HG03108 (cell line): Measurements from ENCODE around the gene RAB14.

Source experiments
- ATAC-seq: cut with Tn5 transposase; IDR thresholded peaks from one replicate; pipeline ENCODE4 v1.9.1; 2021; ENCODE audit warnings: moderate library complexity; ENCODE audit not compliant: unreplicated experiment

The RAB14 gene

GRCh38 chr9:121220996-121221663, 19.5 kb upstream of the RAB14 start:
- no peak for ATAC-seq

- ATAC-seq: no peak
Measured at GRCh38 chr9:121219530-121219929, 17.9 kb upstream of the RAB14 start.

GRCh38 chr9:121218357-121219027, 16.8 kb upstream of the RAB14 start:
- ATAC-seq: no peak

DNA sequence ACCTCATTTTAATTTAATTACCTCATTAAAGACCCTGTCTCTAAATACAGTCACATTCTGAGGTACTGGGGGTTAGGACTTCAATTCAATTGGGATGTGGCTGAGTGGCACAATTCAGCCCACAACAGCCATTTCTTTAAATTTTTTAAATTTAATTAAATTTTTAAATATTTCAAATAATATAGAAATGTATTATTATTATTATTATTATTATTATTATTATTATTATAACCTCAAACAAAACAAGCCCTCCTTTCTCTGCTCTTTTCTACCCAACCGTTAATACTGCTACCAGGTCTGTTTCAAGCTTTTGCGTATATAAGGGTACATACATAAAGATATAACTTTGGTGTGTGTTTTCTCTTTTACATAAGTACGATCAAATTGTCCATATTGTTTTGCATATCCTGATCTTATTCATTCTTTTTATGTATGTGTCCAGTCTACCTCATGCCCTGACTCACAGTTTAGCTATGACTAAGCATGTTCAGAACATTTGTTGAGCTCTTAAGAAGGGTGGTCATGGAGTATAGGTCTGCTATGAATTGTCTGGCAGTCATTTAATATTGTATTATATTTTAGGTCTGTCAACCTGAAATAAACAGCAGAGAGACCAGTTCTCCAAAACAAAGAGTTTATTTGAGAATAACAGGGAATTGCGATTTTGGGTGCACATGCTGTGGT, 16.1 kb upstream of the RAB14 start:
- peak; percentile 82 for ATAC-seq

GRCh38 chr9:121216271-121216805, 14.7 kb upstream of the RAB14 start:
- ATAC-seq: no peak

GRCh38 chr9:121214005-121214404, 12.3 kb upstream of the RAB14 start:
- no peak for ATAC-seq

DNA sequence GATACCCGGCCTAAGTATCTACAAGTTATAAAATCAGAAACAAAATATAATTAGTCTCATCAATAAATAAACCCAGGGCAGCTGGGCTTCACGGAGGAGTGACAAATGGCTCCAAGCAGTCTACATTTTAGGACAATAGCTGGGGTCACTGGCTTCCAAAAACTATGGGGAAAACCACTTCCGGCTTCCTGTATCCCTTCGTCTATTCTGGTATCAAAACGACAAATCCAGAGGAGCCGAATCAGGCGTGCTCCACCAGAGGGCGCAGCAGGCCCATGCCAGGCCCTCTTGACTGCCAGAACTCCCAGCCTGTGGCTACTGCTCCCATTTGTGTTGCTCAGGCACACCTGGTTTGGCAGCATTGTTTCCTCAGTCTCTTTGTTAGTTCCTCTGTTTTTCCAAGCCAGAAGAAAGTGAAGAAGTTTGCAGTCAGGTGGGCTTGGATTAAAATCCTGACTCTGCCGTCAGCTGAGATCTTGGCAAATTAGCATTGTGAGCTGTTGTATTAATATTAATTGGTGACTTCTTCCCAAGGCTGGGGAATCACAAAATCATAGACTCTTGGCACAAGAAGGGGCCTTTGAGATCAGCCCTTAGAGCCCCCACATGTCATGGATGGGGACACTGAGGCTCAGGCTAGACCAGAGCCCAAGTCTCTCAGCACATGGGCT, 11.6 kb upstream of the RAB14 start:
- ATAC-seq: no peak

GRCh38 chr9:121210536-121210935, 8.9 kb upstream of the RAB14 start:
- ATAC-seq: no peak

DNA sequence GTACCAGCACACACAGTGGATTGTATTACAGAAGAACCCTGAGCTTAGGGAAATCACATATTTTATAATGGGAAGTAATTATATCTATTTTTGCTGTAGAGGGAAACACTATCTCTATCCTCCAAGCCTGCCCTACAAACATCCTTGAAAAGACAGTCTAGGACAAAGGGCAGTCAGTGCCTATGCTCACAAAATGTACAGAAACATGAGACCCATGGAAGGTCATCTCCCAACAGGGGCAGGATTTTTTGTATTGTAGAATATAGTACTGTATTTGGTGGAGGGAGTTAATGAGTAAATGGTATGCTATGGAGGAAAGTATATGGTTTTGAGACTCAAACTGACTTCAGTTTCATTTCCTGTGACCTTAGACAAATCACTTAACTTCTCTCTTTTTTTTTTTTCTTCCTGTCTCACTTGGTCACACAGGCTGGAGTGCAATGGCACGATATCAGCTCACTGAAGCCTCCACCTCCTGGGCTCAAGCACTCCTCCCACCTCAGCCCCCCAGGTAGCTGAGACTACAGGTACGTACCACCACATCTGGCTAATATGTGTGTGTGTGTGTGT, 5.8 kb upstream of the RAB14 start:
- ATAC-seq: peak; percentile 82

DNA sequence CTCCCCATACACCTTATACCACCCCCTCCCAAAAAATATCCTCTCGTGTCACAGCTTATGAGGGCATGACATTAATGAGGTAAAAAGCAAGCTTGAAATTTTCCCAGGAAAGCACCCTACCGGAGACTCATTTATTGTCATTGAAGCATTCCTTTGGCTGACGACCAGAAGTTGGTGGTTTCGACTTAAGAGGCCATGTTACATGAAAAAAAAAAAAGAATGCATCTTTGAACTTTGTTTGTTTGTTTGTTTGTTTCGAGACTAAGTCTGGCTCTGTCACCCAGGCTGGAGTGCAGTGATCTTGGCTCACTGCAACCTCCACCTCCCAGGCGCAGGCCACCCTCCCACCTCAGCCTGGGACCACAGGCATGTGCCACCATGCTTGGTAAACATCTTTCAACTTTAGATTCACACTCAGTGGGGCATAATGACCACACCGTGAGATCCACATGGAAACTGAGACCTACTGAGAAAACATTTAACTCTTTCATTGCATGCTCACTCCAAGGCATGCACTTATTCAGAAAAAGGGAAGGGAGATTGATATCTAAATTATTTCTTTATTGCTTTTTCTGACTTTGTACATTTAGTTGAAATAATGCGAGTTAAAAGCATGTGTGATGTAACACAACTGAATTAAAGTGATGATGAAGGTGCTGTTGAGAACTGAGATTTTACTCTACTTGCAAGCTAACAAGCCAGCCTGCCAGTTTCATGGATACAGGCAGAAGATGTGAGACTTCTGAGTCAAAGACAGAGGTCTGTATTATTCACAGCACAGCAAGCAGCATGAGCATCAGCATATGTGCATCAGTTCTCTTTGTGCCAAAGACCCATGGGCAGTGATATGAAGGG, 5.1 kb upstream of the RAB14 start:
- ATAC-seq: no peak

- ATAC-seq: no peak
Measured at GRCh38 chr9:121204611-121205010, 2.9 kb upstream of the RAB14 start.

GRCh38 chr9:121204121-121204520, 2.5 kb upstream of the RAB14 start:
- no peak for ATAC-seq

GRCh38 chr9:121201045-121201737, 478 bp downstream of the RAB14 start:
- peak; percentile 13 for ATAC-seq

DNA sequence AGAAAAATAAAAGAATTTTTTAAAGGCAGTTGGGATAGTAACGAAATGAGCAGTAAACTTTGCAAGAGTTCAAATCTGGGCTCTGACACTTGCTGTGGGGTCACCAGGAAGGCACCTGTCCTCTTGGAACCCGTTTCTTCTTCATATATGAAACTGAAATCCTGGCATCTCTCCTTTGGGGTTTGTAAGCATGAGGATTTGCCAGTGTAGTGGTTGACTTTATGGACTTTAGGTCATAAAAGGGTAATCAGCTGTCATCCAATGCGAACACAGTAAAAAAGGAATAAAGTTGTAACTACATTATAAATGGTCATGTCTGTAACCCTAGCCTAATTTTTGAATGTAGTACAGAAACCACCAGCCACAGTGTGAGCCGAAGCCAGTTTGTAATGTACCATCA, 1.3 kb downstream of the RAB14 start:
- no peak for ATAC-seq

DNA sequence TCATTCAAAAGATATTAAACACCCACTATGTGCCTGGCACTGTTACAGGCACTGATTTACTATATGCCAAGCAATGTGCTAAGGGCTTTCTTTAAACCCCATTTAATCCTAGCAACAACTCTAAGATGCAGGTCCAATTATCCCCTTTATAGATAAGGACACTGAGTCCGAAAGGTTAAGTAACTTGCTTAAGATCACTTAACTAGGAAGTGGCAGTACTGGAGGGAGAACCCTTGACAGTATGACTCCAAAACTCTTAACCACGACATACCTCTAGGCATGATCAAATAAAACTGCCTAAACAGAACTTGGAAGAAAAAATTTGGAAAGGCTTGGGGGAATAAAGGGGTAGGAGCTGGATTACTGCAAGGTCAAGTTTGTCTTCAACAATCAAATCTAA, 1.7 kb downstream of the RAB14 start:
- no peak for ATAC-seq

DNA sequence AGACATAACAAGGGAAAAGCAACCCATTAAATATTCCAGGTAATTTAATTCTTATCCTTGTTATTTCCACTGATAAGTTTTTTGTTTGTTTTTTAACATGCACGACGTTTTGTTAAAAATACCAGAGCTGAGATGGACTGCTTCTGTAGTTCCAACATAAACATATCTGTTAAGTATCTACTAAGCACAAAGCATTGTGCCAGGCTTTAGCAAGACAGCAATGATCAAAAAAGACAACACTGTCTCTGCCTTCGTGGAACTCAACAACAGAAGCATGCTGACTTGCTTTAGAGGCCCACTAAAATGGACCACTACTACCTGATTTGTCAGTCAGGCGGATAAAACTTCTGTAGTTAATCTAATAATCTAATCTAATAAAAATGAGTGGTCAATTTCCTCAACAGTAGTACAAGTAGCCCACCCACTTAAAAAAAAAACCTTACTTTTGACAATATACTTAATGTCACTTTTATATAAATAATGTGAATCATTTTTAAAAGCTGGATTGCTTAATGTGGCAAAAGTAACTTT, 3.1 kb downstream of the RAB14 start:
- ATAC-seq: no peak

GRCh38 chr9:121197132-121197531, 4.5 kb downstream of the RAB14 start:
- no peak for ATAC-seq

GRCh38 chr9:121196389-121196788, 5.3 kb downstream of the RAB14 start:
- ATAC-seq: peak; percentile 39

DNA sequence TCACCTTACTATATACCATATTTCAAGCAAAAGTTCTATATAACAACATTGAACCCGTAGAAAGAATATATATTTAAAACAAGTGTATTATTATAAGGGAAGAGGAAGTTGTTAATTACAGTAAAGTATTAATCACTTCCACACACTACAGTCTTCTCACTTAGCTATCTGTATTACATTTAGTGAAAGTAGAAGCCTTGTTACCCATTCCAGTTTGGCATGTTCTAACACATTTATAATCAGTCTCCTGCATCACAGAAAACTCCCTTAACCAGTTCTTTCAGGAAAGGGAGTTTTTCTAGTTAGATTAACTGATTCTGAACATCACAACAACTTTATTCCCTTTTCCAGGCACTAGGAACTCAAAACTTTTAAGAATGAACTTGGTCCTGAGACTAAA, 6.9 kb downstream of the RAB14 start:
- no peak for ATAC-seq
